G401.6 (cell line): ENCODE results near the gene ARMH2.
"Not testable (repeated sequence)": the region's sequence is repeated elsewhere in the genome, so short reads cannot be mapped to it uniquely, and the experiment has no call there.

Experiments
- FAIRE-seq: peaks from 2 replicates; lab custom pipeline; 2012; peaks lifted over from hg19 to GRCh38; lab: Jason Lieb, UNC

ARMH2 gene

GRCh38 chr6:24818346-24818745, 19.6 kb upstream of the ARMH2 start:
- FAIRE-seq: no peak

DNA sequence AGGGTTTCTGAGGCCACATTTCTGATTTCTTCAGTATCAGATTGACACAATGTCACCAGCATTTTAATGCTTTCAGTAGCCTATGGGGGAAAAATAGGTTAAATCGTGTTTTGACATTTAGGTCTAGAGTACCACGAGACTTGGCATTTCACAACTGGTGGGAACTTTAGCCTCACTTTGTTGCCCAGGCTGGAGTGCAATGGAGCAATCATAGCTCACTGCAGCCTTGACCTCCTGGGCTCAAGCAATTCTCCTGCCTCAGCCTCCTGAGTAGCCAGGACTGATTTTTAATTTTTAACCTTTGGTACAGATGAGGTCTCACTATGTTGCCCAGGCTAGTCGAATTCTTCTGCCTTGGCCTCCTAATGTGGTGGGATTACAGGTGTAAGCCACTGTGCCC, 11.0 kb upstream of the ARMH2 start:
- no peak for FAIRE-seq

- FAIRE-seq: no peak
These were observed 8.9 kb upstream of the ARMH2 start for GRCh38 chr6:24807584-24807983.

DNA sequence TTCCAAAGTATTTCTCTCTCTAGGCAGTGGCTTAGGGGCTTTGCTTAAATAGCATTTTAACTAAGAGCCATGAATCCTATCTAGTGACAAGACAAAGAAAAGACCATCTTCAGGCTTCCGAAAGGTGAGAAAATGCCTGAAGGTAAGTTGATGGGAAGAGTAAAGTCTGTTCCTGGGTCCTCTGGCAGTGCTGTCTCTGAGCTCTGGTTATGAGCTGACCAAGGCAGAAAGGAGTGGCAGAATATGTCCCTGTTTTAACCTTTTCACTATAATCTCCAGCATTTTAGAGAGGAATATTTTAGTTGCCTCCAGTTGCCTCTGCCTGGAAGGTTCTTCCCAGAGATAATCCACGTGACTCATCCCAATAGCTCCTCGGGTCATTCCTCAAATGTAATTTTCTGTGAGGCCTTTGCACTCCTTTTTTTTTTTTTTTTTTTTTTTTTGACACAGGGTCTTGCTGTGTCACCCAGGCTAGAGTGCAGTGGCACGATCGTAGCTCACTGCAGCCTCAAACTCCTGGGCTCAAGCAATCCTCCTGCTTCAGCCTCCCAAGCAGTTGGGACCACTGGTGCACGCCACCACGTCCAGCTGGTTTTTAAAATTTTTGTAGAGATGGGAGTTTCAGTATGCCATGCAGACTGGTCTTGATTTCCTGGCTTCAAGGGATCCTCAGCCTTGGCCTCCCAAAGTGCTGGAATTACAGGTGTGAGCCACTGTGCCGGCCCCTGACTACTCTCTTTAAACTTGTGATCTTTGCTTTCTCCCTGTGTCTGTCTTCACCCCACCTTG, 3.7 kb upstream of the ARMH2 start:
- no peak for FAIRE-seq

DNA sequence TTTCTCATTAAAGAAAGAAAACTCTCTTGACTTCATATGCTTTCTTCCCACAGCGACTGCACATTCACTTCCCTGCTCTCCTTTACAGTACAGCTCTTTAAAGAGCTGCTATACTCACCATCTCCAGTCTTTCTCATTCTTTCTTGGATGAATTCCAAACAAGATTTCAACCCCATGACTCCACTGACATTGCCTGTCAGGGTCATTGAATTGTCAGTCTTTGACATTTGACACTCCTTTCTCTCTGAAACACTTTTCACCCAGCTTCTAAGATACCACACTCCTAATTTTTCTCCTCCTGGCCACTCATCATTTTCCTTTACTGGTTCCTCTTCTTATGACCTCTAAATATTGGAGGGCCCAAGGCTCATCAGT, 811 bp upstream of the ARMH2 start:
- no peak for FAIRE-seq

- FAIRE-seq: no peak
These were observed 1.0 kb downstream of the ARMH2 start for GRCh38 chr6:24797596-24798216.

DNA sequence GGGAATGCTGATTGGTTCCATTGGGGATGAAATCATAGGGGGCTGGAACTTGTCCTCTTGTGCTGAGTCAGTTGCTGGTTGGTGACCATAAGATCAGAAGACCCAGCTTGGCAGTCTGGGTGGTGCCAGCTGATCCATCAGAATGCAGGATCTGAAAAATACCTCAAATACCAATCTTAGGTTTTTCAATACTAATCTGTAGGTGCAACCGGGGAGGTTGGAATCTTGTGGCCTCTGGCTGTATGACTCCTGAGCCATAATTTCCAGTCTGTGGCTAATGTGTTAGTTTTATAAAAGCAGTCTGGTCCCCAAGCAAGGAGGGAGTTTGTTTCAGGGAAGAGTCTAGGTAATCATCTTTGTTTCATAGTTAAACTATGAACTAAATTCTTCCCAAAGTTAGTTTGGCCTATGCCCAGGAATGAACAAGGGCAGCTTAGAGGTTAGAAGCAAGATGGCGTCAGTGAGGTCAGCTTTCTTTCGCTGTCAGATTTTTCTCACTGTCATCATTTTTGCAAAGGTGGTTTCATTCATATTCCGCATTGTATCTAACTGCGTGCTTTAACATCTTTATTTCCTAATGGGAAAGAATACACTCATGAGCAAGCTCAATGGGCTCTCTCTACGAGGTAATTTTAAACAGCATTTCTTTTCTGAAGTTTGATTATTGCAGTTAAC, 2.0 kb downstream of the ARMH2 start:
- no peak for FAIRE-seq

GRCh38 chr6:24795106-24795505, 3.6 kb downstream of the ARMH2 start:
- no peak for FAIRE-seq

GRCh38 chr6:24788031-24788665, 10.6 kb downstream of the ARMH2 start:
- no peak for FAIRE-seq

DNA sequence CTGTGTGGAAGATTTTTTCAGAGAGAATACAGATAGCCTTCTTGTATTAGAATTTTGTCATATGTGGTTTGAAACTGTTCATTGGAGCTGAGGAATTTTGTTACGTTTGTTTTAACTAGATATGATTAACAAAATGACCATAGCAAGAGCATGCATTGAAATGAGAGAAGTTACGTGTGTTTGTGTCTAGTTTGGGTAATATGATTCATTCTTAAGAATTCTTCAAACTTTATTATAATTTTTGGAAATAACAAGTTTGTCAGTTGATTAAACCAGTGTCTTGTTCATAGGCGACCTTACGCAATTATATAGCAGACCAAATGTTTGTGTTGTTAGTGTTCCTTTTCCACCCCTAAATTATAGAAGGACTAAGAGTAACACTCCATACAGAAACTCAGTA, 18.5 kb downstream of the ARMH2 start:
- FAIRE-seq: no peak

DNA sequence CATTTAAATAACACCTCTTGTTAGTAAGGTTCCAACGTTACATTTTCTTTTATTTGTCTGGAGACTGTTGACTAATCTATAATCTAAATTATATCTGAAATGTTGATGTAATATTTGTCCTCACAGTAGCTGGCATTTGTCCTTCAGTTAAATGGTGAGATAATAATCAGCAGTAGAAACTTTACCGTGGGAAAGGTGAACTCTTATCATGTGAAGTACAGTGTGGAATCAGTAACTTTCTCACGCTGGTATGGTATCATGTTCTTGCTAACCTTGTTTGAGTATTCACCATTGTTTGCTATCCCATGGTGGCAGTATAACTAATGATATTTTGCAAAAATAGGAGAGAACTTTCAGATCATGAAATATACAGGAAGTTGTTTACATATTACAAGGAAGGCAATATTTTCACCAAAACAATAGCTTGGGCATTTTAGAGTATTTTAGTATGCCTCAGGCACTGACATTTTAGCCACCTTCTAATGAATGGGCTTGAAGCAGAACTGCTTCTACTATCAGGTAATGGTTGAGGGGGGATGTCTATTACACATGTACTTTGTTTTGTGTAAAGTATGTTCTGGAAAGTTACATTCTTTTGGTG, 19.2 kb downstream of the ARMH2 start:
- no peak for FAIRE-seq

DNA sequence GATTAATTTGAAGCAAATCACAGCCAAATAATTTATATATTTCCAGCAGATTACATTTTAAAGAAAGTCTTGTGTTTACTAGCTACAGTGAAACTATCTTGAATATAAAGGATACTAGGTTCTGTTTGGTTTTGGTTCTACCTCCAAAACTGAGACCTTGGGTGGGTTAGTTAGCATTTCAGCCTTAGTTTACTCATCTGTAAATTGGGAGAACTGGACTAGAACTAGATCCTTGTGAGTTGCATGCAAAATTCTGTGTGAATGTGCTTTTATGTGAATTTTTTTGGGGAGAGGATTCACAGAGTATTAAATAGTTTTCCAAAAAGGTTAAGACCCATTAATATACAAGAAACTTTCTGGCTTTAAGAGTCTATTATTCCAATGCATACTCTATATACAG, 19.8 kb downstream of the ARMH2 start:
- FAIRE-seq: no peak

GRCh38 chr6:24778121-24778520, 20.6 kb downstream of the ARMH2 start:
- no peak for FAIRE-seq

DNA sequence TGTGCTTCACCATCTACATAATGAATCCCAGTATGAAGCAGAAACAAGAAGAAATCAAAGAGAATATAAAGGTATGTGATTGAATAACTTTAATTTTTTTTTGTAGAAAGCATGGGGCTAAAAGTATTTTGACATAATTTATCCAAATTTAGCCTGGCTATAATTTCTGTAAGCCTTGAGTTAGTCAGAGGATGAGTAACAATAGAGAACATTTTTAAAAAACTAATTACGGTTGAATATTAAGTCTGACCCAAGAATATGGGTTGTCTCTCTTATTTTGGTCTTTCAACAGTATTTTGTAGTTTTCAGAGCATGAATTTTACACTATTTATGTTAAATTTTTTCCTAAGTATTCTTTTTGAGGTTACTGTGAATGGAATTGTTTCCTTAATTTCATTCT, 21.5 kb downstream of the ARMH2 start:
- no peak for FAIRE-seq

GRCh38 chr6:24775520-24776058, 23.1 kb downstream of the ARMH2 start:
- FAIRE-seq: no peak

DNA sequence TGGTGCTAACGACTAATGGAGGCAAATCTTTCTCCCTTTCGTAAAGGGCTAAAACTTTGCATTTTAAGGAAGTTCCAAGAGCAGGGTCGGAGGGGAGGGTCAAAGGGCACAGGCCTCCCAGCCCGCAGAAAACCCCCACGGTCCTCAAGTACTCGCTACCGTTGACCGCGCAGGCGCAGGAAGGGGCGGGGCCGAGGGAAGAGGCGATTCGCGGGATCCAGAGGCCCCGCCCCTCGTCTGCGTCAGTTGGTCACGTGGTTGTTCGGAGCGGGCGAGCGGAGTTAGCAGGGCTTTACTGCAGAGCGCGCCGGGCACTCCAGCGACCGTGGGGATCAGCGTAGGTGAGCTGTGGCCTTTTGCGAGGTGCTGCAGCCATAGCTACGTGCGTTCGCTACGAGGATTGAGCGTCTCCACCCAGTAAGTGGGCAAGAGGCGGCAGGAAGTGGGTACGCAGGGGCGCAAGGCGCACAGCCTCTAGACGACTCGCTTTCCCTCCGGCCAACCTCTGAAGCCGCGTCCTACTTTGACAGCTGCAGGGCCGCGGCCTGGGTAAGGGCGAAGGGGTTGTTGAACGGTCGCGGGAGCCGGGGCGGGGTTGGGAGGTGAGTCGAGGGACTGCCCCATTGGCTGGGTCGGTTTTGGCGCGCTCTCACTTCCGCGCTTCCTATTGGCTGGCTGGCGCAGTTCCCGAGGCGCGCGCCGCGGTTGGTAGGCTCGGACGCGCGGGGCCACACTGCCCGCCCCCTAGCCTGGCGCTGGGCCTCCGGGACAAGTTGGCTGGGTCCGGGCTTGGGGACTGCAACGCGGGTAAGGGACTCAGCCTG, 23.8 kb downstream of the ARMH2 start, which contains the start of gene GMNN:
Gene GMNN, plus strand, starts transcription at position 242 of the 824 bp plus-strand sequence. CDS start 2,310 bp downstream, outside the sequence.
- FAIRE-seq: peak; percentile 84

DNA sequence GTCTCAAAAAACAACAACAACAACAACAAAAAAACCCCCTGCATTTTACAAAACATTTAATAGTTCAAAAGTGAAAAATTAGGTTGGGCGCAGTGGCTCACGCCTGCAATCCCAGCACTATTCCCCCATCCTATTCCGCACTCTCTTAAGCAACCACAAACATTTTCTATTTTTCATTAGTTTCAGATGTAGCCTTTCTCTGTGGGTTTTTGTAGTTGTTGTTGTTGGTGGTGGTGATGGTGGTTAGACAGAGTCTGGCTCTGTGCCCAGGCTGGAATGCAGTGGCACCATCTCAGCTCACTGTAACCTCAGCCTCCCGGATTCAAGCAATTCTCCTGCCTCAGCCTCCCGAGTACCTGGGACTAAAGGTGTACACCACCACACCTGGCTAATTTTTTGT, 30.4 kb downstream of the ARMH2 start:
- no peak for FAIRE-seq

GRCh38 chr6:24766680-24767462, 31.8 kb downstream of the ARMH2 start:
- FAIRE-seq: peak; percentile 70

GRCh38 chr6:24765968-24766367, 32.7 kb downstream of the ARMH2 start:
- not testable (repeated sequence) for FAIRE-seq
